NCI-H774 (cell line): Measurements from ENCODE around the gene HTT.

Experiments
- DNase-seq: peaks from one replicate; lab custom pipeline; 2025; lab: John Stamatoyannopoulos, UW

HTT gene

GRCh38 chr4:3201718-3202702 is 127.5 kb downstream of the HTT start:
- no peak for DNase-seq

GRCh38 chr4:3202836-3203820 is 128.6 kb downstream of the HTT start:
- DNase-seq, result no peak

GRCh38 chr4:3203971-3204431 is 129.5 kb downstream of the HTT start:
- no peak for DNase-seq

- DNase-seq, result no peak
Observed at GRCh38 chr4:3205995-3206394, 131.5 kb downstream of the HTT start.

DNA sequence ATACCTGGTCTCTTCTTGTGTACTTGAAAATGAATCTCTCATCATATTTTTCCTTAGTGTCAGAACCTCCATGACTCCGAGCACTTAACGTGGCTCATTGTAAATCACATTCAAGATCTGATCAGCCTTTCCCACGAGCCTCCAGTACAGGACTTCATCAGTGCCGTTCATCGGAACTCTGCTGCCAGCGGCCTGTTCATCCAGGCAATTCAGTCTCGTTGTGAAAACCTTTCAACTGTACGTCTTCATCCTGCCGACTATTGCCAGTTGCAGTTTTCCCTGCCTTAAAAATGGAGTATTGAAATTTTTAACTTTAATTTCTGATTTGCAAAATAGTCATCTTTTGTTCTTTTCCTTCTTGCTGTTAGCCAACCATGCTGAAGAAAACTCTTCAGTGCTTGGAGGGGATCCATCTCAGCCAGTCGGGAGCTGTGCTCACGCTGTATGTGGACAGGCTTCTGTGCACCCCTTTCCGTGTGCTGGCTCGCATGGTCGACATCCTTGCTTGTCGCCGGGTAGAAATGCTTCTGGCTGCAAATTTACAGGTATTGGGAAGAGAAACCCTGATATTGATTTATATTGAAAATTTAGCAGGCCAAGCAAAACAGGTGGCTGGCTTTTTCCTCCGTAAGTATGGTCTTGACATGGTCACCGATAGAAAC is 132.1 kb downstream of the HTT start:
- DNase-seq, result no peak

GRCh38 chr4:3207531-3208037 is 133.1 kb downstream of the HTT start:
- DNase-seq, result no peak

GRCh38 chr4:3208826-3209225 is 134.3 kb downstream of the HTT start:
- no peak for DNase-seq

GRCh38 chr4:3209551-3210325 is 135.3 kb downstream of the HTT start:
- DNase-seq, result no peak

GRCh38 chr4:3210467-3210866 is 136.0 kb downstream of the HTT start:
- no peak for DNase-seq

DNA sequence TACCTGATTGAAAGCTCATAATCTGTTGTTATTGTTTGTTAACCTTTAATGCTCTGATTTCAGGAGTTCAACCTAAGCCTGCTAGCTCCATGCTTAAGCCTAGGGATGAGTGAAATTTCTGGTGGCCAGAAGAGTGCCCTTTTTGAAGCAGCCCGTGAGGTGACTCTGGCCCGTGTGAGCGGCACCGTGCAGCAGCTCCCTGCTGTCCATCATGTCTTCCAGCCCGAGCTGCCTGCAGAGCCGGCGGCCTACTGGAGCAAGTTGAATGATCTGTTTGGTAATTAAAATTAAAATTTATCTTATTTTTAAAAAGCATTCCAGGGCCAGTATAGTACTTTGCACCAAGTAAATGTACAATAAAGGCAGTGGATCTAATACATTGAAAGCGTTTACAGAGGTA is 137.4 kb downstream of the HTT start:
- no peak for DNase-seq

GRCh38 chr4:3212391-3213105 is 138.1 kb downstream of the HTT start:
- DNase-seq, result no peak

DNA sequence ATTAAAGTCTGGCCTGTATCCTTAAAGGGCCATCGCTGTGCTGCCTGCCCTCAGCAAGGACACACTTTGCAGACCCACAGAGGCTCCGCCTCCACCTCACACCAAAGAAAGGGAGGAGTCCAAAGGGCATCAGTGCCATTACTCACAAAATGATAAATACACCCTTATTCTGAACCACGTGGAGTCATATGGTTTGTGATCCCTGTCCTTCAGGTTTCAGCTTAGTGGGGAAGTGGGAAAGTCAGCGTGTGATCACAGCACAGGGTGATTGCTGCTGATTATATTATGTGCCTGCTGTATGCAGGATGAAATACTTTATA is 138.6 kb downstream of the HTT start:
- DNase-seq, result no peak

- no peak for DNase-seq
Observed at GRCh38 chr4:3213661-3214250, 139.3 kb downstream of the HTT start.

GRCh38 chr4:3215256-3215655 is 140.8 kb downstream of the HTT start:
- DNase-seq, result no peak

DNA sequence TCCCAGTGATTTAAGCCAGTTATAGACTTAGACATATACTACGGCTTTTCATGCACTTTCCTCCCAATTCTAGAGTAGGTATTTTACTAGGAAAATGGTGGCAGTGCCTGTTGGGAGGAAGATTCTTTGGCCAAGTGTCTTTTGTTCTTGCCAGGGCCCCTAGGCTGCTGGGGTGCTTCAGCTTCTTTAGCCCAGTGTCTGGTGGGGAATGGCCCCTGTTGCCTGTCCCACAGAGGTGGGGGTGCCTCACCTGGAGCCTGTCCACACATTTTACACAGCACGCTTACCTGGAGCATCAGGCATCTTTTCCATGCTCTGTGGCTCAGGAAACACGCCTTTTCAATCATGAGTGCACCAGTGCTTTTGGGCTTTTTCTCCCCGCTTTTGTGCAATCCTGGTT is 141.3 kb downstream of the HTT start:
- DNase-seq, result no peak

DNA sequence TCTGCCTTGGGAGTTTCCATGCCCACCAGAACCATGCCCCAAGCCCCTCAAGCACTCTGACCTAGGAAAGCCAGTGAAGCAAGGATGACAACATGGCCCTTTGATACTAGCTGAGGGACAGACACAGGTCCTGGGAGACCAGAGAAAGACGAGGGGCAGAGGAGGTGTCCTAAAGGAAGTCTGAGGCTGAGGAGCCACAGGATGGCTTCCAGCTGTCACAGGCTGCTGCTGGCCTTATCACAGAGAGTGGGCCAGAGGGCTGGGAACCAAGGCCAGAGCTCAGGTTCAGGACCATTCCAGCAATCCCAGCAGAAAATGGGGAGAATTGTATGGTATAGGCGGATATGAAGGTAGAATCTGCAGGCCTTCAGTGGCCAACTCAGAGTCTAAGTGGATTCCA is 142.8 kb downstream of the HTT start:
- DNase-seq, result no peak

DNA sequence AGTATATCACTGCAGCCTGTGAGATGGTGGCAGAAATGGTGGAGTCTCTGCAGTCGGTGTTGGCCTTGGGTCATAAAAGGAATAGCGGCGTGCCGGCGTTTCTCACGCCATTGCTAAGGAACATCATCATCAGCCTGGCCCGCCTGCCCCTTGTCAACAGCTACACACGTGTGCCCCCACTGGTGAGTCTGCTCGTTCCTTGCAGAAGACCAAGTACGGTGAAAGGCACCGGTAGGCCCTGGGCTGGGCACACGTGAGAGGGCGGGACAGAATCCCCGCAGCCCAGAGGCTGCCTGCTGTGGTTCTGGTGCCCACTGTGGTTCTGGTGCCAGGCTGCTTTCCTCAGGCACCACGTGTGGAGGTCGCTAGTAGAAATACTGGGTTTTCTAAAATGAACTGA is 143.3 kb downstream of the HTT start:
- no peak for DNase-seq

GRCh38 chr4:3218824-3219760 is 144.6 kb downstream of the HTT start:
- no peak for DNase-seq
